Activated CD4-positive, alpha-beta T cell treated with anti-CD3 and anti-CD28 coated beads, Interleukin-2, Interleukin-6, amounts not matched to agents 100 ng/mL and 50 ng/mL, durations not matched to agents 16 hours and 8 hours (primary cell): ENCODE data around the gene IL32.

Source experiments
- DNase-seq: peaks from one replicate; pipeline ENCODE4 v3.0.0-alpha.2; 2020

Gene IL32

GRCh38 chr16:3028716-3029319, 36.6 kb upstream of the IL32 start:
- no peak for DNase-seq

GRCh38 chr16:3029491-3030221, 35.8 kb upstream of the IL32 start:
- peak; percentile 71 for DNase-seq

GRCh38 chr16:3030222-3031212, 34.9 kb upstream of the IL32 start:
- DNase-seq = no peak

- peak; percentile 37 for DNase-seq
These were observed 32.8 kb upstream of the IL32 start for GRCh38 chr16:3032624-3033023.

GRCh38 chr16:3035289-3035971, 30.0 kb upstream of the IL32 start:
- no peak for DNase-seq

- no peak for DNase-seq
These were observed 29.3 kb upstream of the IL32 start for GRCh38 chr16:3035972-3036725.

GRCh38 chr16:3036726-3037315, 28.6 kb upstream of the IL32 start, which contains the start of gene BICDL2:
Gene BICDL2, minus strand, starts transcription at chr16:3036944. Its CDS starts 1,448 bp downstream, at chr16:3035496.
- DNase-seq = no peak

- no peak for DNase-seq
These were observed 27.2 kb upstream of the IL32 start for GRCh38 chr16:3038256-3038655.

GRCh38 chr16:3038896-3039295, 26.5 kb upstream of the IL32 start:
- DNase-seq = no peak

GRCh38 chr16:3042376-3042775, 23.1 kb upstream of the IL32 start:
- DNase-seq = no peak

GRCh38 chr16:3044708-3045107, 20.7 kb upstream of the IL32 start:
- DNase-seq = no peak

- peak; percentile 41 for DNase-seq
These were observed 19.4 kb upstream of the IL32 start, which contains the start of gene MMP25 for GRCh38 chr16:3045758-3046640. Gene MMP25, plus strand, starts transcription at chr16:3046561. Its CDS starts 357 bp downstream, at chr16:3046918.

- DNase-seq = peak; percentile 43
These were observed 18.6 kb upstream of the IL32 start for GRCh38 chr16:3046641-3047386.

GRCh38 chr16:3047387-3047720, 18.1 kb upstream of the IL32 start:
- peak; percentile 19 for DNase-seq

GRCh38 chr16:3049921-3050481, 15.4 kb upstream of the IL32 start:
- DNase-seq = no peak

- DNase-seq = no peak
These were observed 15.0 kb upstream of the IL32 start for GRCh38 chr16:3050487-3050886.

- no peak for DNase-seq
These were observed 14.4 kb upstream of the IL32 start for GRCh38 chr16:3051009-3051408.

- peak; percentile 35 for DNase-seq
These were observed 13.9 kb upstream of the IL32 start for GRCh38 chr16:3051494-3051893.

- DNase-seq = peak; percentile 41
These were observed 12.7 kb upstream of the IL32 start for GRCh38 chr16:3052571-3053329.
